ENCODE data around the gene UBL3. TPM values are rescaled to one million over a fixed set of nuclear protein-coding genes. Genes with fewer than 3 reads are reported as not detected.

Gene UBL3
- total RNA-seq, 1 donor from 2014 or later: 16.1 TPM

GRCh38 chr13:29730253-29730652 lies 120.2 kb downstream of the UBL3 start:
- Histone ChIP-seq H3K36me3 (ENCODE audit: control insufficient read depth, insufficient read depth, low read length) (no peaks in the 10 kb centered on the region), H3K27me3 (ENCODE audit: control insufficient read depth, insufficient read depth, low read length) (peaks cover 2% of the 10 kb centered on the region), H3K4me3 (ENCODE audit: low read depth, low read length) (no peak overlapping the region)
- DNase-seq (ENCODE audit: low read depth) (no peak), FAIRE-seq (no peak)
- no peak for TF ChIP-seq CTCF (IDR thresholded peaks at IDR 0.05; ENCODE audit: insufficient read depth, low read length, severe bottlenecking)

DNA sequence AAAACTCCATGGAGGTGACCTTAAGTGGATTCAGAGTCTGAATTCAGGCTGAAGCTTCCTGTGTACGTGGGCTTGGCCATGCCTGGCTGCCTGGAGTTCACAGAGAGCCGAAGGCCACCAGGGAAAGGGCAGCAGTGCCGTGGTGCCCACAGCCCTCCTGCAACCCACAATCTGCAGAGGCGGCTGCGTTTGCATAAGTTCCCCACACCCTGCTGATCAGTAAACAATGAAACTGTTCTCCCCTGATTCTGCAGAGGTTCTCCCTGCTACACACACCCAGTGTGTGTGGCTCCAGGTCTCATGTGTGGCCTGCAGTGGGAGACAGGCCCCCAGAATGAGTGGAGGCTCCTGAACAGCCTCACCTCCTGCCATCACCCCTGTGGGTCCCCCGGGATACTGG lies 128.0 kb downstream of the UBL3 start:
- no peak for DNase-seq (ENCODE audit: low read depth)
- no peak overlapping the region for H3K4me3 ChIP-seq (ENCODE audit: low read depth, low read length)
- H3K36me3 ChIP-seq (ENCODE audit: control insufficient read depth, insufficient read depth, low read length): no peaks in the 10 kb centered on the region
- no peak for TF ChIP-seq CTCF (IDR thresholded peaks at IDR 0.05; ENCODE audit: insufficient read depth, low read length, severe bottlenecking)
- FAIRE-seq: no peak
- H3K27me3 ChIP-seq (ENCODE audit: control insufficient read depth, insufficient read depth, low read length): no peaks in the 10 kb centered on the region

GRCh38 chr13:29721766-29722165 lies 128.7 kb downstream of the UBL3 start:
- no peak for FAIRE-seq
- H3K36me3 ChIP-seq (ENCODE audit: control insufficient read depth, insufficient read depth, low read length): no peaks in the 10 kb centered on the region
- H3K27me3 ChIP-seq (ENCODE audit: control insufficient read depth, insufficient read depth, low read length): no peaks in the 10 kb centered on the region
- no peak overlapping the region for H3K4me3 ChIP-seq (ENCODE audit: low read depth, low read length)
- TF ChIP-seq CTCF (IDR thresholded peaks at IDR 0.05; ENCODE audit: insufficient read depth, low read length, severe bottlenecking): no peak
- no peak for DNase-seq (ENCODE audit: low read depth)

- no peak overlapping the region for H3K4me3 ChIP-seq (ENCODE audit: low read depth, low read length)
- DNase-seq (ENCODE audit: low read depth) (no peak), FAIRE-seq (no peak)
- TF ChIP-seq CTCF (IDR thresholded peaks at IDR 0.05; ENCODE audit: insufficient read depth, low read length, severe bottlenecking): no peak
- H3K27me3 ChIP-seq (ENCODE audit: control insufficient read depth, insufficient read depth, low read length): no peaks in the 10 kb centered on the region
- no peaks in the 10 kb centered on the region for H3K36me3 ChIP-seq (ENCODE audit: control insufficient read depth, insufficient read depth, low read length)
Measured at GRCh38 chr13:29718694-29719093, 131.7 kb downstream of the UBL3 start.

- Histone ChIP-seq H3K27me3 (ENCODE audit: control insufficient read depth, insufficient read depth, low read length) (peaks cover 2% of the 10 kb centered on the region), H3K4me3 (ENCODE audit: low read depth, low read length) (no peak overlapping the region), H3K36me3 (ENCODE audit: control insufficient read depth, insufficient read depth, low read length) (no peaks in the 10 kb centered on the region)
- FAIRE-seq (no peak), DNase-seq (ENCODE audit: low read depth) (no peak)
- TF ChIP-seq CTCF (IDR thresholded peaks at IDR 0.05; ENCODE audit: insufficient read depth, low read length, severe bottlenecking): no peak
Measured at GRCh38 chr13:29716493-29716892, 133.9 kb downstream of the UBL3 start.
